ENCODE data around the gene NIFK.

Gene NIFK

GRCh38 chr2:121736462-121737336, at the start of gene NIFK:
Gene NIFK, minus strand, starts transcription at chr2:121736875. Its CDS starts 25 bp downstream, at chr2:121736850.
- peak; percentile 98 for DNase-seq (ENCODE audit: low spot score)
- Mint-ChIP-seq H3K27ac (peak within 1 kb of the TSS; percentile 92), H3K4me1 (ENCODE audit: low read depth) (peaks cover 30% of the 10 kb centered on the region), H3K27me3 (ENCODE audit: low read depth) (no peaks in the 10 kb centered on the region), H3K9me3 (no peaks in the 10 kb centered on the region), H3K4me3 (peak within 1 kb of the TSS; percentile 97), H3K36me3 (ENCODE audit: low read depth) (peaks cover 26% of the 10 kb centered on the region)

DNA sequence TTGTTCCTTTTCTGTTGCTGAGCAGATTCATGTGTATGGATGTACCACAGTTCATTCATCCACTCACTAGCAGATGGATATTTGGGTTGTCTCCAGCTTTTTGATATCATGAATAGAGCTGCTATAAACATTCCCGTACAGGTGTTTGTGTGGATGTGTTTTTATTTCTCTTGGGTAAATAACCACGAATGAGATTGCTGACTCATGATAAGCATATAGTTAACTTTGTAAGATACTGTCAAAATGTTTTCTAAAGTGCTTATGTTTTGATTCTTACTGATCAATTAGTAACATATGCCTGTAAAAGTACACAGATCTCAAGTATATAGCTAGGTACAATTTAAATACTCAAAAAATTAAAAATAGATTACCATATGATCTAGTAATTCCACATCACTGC, 46.5 kb upstream of the NIFK start:
- Mint-ChIP-seq H3K4me3 (no peak overlapping the region), H3K36me3 (ENCODE audit: low read depth) (no peaks in the 10 kb centered on the region), H3K27ac (no peak overlapping the region), H3K4me1 (ENCODE audit: low read depth) (no peaks in the 10 kb centered on the region), H3K9me3 (no peaks in the 10 kb centered on the region), H3K27me3 (ENCODE audit: low read depth) (peaks cover 7% of the 10 kb centered on the region)
- no peak for DNase-seq (ENCODE audit: low spot score)

- Mint-ChIP-seq H3K27ac (no peak overlapping the region), H3K27me3 (ENCODE audit: low read depth) (peaks cover 2% of the 10 kb centered on the region), H3K9me3 (no peaks in the 10 kb centered on the region), H3K36me3 (ENCODE audit: low read depth) (no peaks in the 10 kb centered on the region), H3K4me1 (ENCODE audit: low read depth) (no peaks in the 10 kb centered on the region), H3K4me3 (no peak overlapping the region)
- DNase-seq (ENCODE audit: low spot score), result no peak
These were observed 42.2 kb upstream of the NIFK start for GRCh38 chr2:121778741-121779487.

- Mint-ChIP-seq H3K4me3 (no peak overlapping the region), H3K27ac (no peak overlapping the region), H3K27me3 (ENCODE audit: low read depth) (no peaks in the 10 kb centered on the region), H3K4me1 (ENCODE audit: low read depth) (no peaks in the 10 kb centered on the region), H3K9me3 (no peaks in the 10 kb centered on the region), H3K36me3 (ENCODE audit: low read depth) (no peaks in the 10 kb centered on the region)
- DNase-seq (ENCODE audit: low spot score), result no peak
These were observed 41.0 kb upstream of the NIFK start for GRCh38 chr2:121777699-121778058.

DNA sequence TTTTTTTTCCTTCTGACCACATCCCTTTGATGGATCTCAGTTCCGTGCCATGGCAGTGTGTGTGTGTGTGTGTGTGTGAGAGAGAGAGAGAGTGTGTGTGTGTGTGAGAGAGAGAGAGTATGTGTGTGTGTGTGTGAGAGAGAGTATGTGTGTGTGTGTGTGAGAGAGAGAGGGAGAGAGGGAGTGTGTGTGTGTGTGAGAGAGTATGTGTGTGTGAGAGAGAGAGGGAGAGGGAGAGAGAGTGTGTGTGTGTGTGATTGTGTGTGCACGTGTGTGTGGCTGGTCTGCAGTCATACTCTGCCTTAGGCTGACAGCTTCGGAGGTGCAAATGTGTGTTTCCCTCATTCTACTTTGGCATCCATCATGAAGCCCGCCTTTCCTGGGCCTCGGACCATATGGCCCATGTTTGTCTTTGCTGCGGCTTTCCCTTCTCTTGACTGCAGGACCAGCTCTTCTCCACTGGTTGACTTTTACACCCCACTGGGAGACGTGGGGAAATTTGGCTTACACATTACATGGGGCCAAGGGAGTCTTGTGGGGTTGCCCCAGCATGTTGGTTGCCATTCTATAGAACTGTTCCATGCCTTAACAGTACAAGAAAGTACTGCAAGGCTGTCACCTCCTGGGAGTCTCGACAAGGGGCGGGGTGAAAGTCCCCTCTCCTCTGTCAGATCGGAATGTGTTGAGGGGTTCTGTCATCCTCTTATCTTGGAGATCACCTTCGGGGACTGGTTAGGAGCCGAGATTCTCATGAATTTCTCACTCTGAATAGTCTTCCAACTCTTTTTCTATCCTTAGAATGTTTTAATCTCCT, 40.4 kb upstream of the NIFK start:
- DNase-seq (ENCODE audit: low spot score), result no peak
- H3K9me3 Mint-ChIP-seq, result no peaks in the 10 kb centered on the region
- no peaks in the 10 kb centered on the region for H3K27me3 Mint-ChIP-seq (ENCODE audit: low read depth)
- no peak overlapping the region for H3K27ac Mint-ChIP-seq
- no peaks in the 10 kb centered on the region for H3K4me1 Mint-ChIP-seq (ENCODE audit: low read depth)
- no peaks in the 10 kb centered on the region for H3K36me3 Mint-ChIP-seq (ENCODE audit: low read depth)
- no peak overlapping the region for H3K4me3 Mint-ChIP-seq

GRCh38 chr2:121776361-121776760, 39.7 kb upstream of the NIFK start:
- DNase-seq (ENCODE audit: low spot score), result no peak
- H3K27me3 Mint-ChIP-seq (ENCODE audit: low read depth), result no peaks in the 10 kb centered on the region
- H3K9me3 Mint-ChIP-seq, result no peaks in the 10 kb centered on the region
- H3K4me1 Mint-ChIP-seq (ENCODE audit: low read depth), result no peaks in the 10 kb centered on the region
- H3K4me3 Mint-ChIP-seq, result no peak overlapping the region
- H3K27ac Mint-ChIP-seq, result no peak overlapping the region
- no peaks in the 10 kb centered on the region for H3K36me3 Mint-ChIP-seq (ENCODE audit: low read depth)

- DNase-seq (ENCODE audit: low spot score), result no peak
- no peak overlapping the region for H3K4me3 Mint-ChIP-seq
- H3K27ac Mint-ChIP-seq, result no peak overlapping the region
- H3K9me3 Mint-ChIP-seq, result no peaks in the 10 kb centered on the region
- peaks cover 1% of the 10 kb centered on the region for H3K36me3 Mint-ChIP-seq (ENCODE audit: low read depth)
- H3K27me3 Mint-ChIP-seq (ENCODE audit: low read depth), result no peaks in the 10 kb centered on the region
- no peaks in the 10 kb centered on the region for H3K4me1 Mint-ChIP-seq (ENCODE audit: low read depth)
These were observed 37.6 kb upstream of the NIFK start for GRCh38 chr2:121774235-121774634.

GRCh38 chr2:121771976-121772742, 35.5 kb upstream of the NIFK start:
- H3K4me3 Mint-ChIP-seq, result no peak overlapping the region
- H3K9me3 Mint-ChIP-seq, result no peaks in the 10 kb centered on the region
- no peak overlapping the region for H3K27ac Mint-ChIP-seq
- H3K36me3 Mint-ChIP-seq (ENCODE audit: low read depth), result peaks cover 16% of the 10 kb centered on the region
- no peak for DNase-seq (ENCODE audit: low spot score)
- H3K27me3 Mint-ChIP-seq (ENCODE audit: low read depth), result no peaks in the 10 kb centered on the region
- H3K4me1 Mint-ChIP-seq (ENCODE audit: low read depth), result no peaks in the 10 kb centered on the region

DNA sequence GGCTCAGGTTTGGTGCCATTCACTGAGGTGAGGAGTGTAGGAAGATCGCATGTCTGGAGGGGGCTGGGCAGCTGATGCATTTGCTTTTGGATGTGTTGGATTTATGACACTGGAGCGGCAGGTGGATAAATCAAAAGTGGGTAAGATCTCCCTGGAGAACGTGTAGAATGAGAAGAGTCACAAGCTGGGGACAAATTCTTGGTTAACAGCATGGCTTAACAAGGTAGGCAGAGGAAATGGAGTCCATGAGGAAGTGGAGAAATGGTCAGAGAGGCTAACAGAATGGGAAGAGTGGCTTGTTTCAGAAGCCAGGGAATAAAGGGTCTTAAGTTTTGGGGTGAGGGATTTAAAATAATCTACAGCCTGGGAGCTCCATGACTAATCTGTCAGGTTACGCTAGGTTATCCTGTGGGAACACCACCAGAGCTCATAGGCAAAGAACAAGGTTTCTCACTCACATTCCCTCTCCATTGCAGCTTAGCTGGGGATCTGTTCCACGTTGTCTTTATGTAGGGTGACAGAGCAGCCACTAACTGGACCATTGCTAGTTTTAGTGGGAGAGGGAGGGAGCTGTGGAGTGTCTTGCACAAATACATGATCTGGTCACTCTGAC, 31.6 kb upstream of the NIFK start:
- no peak overlapping the region for H3K4me3 Mint-ChIP-seq
- peaks cover 45% of the 10 kb centered on the region for H3K36me3 Mint-ChIP-seq (ENCODE audit: low read depth)
- H3K27ac Mint-ChIP-seq, result no peak overlapping the region
- H3K27me3 Mint-ChIP-seq (ENCODE audit: low read depth), result no peaks in the 10 kb centered on the region
- no peak for DNase-seq (ENCODE audit: low spot score)
- no peaks in the 10 kb centered on the region for H3K9me3 Mint-ChIP-seq
- H3K4me1 Mint-ChIP-seq (ENCODE audit: low read depth), result no peaks in the 10 kb centered on the region

DNA sequence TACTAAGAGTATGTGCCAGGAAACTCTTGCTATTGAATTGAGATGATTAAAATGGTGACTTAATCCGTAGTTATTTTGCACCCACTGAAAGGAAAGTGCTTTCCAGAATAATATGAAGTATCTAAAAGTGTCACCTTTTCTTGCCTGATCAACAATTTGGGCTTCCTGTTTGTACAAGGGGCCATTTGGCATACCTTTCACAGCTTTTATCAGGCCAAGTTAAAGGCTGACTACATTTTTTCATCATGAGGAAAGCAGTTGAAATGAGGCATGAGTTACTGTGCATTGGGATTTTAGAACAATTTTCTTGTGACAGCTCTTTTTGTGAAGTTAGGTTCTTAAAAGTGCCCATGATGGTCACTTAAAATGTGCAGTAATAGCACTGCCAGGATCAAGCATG, 29.9 kb upstream of the NIFK start:
- no peaks in the 10 kb centered on the region for H3K27me3 Mint-ChIP-seq (ENCODE audit: low read depth)
- H3K27ac Mint-ChIP-seq, result no peak overlapping the region
- no peaks in the 10 kb centered on the region for H3K4me1 Mint-ChIP-seq (ENCODE audit: low read depth)
- no peak for DNase-seq (ENCODE audit: low spot score)
- peaks cover 52% of the 10 kb centered on the region for H3K36me3 Mint-ChIP-seq (ENCODE audit: low read depth)
- H3K9me3 Mint-ChIP-seq, result no peaks in the 10 kb centered on the region
- H3K4me3 Mint-ChIP-seq, result no peak overlapping the region

DNA sequence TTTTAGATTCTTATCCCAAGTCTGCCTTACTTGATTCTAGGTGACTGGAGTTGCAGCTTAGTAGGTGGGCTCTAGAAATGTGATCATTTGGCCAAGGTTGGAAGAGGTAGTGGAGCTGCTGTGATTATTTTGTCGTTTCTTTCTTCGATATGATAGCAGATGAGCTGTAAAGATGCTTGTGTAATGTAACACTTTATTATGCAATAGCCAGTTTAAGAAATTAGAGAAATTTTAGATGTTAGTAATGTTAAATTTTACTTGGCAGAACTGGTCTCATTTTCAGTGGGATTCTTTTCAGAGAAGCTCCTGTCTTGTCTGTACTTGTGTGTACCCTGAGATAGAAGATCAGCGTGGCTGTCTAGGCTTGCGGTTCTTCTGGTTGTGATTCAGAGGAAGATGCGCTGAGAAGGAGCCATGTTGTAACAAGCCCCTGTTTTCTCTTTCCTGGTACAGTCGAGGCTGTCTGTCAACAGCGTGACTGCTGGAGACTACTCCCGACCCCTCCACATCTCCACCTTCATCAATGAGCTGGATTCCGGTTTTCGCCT, 28.1 kb upstream of the NIFK start:
- Mint-ChIP-seq H3K27me3 (ENCODE audit: low read depth) (no peaks in the 10 kb centered on the region), H3K4me1 (ENCODE audit: low read depth) (no peaks in the 10 kb centered on the region), H3K4me3 (no peak overlapping the region), H3K9me3 (no peaks in the 10 kb centered on the region), H3K27ac (no peak overlapping the region), H3K36me3 (ENCODE audit: low read depth) (peaks cover 57% of the 10 kb centered on the region)
- DNase-seq (ENCODE audit: low spot score), result no peak

- Mint-ChIP-seq H3K4me1 (ENCODE audit: low read depth) (peaks cover 13% of the 10 kb centered on the region), H3K27ac (peak within 1 kb of the TSS; percentile 93), H3K4me3 (peak within 1 kb of the TSS; percentile 91), H3K9me3 (no peaks in the 10 kb centered on the region), H3K27me3 (ENCODE audit: low read depth) (no peaks in the 10 kb centered on the region), H3K36me3 (ENCODE audit: low read depth) (peaks cover 8% of the 10 kb centered on the region)
- peak; percentile 97 for DNase-seq (ENCODE audit: low spot score)
These were observed 18.8 kb upstream of the NIFK start, which contains the start of gene TSN for GRCh38 chr2:121755237-121756111. Gene TSN, plus strand, starts transcription at chr2:121755651. Its CDS starts 129 bp downstream, at chr2:121755780.

All from T-helper 2 cell treated with Interferon-gamma antibody and Interleukin-4, amounts not matched to agents 5 μg/mL and 100 μg/mL, for 36 hours (primary cell).